ENCODE results near the gene SLC34A3.

DNA sequence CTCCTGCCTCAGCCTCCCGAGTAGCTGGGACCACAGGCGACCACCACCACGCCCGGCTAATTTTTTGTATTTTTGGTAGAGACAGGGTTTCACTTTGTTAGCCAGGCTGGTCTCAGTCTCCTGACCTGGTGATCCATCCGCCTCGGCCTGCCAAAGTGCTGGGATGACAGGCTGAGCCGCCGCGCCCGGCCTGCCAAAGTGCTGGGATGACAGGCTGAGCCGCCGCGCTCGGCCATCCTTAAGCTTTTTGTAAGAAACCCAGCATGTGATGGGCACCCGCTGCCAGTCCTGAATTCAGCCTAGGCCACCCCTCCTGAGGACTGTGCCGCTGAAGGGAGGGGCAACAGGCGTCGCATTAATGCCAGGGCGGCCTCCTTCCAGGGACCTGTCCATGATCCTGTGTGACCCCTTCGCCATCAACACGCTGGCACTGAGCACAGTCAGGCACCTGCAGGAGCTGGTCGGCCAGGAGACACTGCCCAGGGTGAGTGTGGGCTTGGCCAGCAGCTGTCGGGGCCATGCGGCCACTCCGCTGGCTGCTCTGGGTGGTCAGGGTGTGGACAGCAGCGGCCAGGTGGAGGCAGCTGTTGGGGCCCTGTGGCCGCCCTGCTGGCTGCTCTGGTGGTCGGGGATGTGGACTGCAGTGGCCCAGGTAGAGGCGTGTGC is 34.9 kb downstream of the SLC34A3 start:
- TF ChIP-seq POLR2AphosphoS5 (IDR thresholded peaks at IDR 0.05) (no peak), CTCF (IDR thresholded peaks at IDR 0.05) (no peak), POLR2A (IDR thresholded peaks at IDR 0.05) (no peak)
